GM12801 (cell line): ENCODE measurements around the gene SPATA6L.

Experiments used
- TF ChIP-seq, protein P1 (sequence below): IDR thresholded peaks from one replicate; pipeline ENCODE4 v1.5.1; 2011; ENCODE audit warnings: control low read depth; ENCODE audit not compliant: insufficient read length; ENCODE audit errors: extremely low read depth

Gene SPATA6L, protein sequence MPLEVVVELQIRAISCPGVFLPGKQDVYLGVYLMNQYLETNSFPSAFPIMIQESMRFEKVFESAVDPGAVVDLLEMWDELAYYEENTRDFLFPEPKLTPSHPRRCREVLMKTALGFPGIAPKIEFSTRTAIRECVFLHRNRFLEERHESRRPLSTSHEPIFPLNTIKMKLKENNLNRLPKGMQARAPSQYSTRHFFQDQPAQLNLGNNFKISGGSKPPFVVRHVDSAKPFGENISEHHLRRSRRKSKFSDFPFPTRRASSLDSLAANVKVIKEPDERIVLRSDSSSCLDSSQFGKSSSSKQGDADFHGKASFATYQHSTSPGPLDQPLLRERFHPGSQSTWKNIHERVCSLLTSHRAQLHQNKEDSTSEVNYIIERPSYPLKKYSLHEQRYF

DNA sequence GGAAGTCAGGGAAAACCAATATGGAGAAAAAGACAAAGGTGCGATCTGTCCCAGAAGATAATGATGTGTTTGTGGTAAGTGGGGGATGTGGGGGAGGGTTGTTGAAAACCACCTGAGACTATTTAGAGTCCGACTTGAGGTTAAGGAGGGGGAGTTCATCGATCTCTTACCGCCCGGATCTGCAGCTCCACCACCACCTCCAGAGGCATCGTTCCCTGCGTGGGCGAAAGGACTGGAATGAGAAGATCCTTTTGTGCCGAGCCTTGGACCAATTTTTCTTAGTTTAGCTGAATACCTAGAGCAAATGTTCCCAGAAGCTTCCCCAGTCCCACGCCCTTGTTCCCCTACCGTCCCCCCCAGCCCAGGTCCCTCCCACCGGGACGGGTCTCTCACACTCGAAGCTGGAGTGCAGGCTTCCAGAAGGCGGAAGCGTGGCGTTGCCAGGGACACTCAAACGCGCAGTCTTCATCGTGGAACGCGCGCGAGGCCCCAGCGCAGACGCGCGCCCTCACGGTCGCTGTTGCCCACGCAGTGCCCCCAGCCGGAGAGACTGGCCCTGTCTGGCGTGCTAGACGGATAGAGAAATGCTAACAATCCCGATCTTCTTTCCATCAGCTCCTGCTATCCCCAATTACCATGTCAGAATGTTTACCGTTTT, at the start of gene SPATA6L:
SPATA6L (minus strand) TSS at position 439 of the 658 bp plus-strand sequence; CDS start at position 209, 230 bp downstream.
- TF ChIP-seq, protein P1, sequence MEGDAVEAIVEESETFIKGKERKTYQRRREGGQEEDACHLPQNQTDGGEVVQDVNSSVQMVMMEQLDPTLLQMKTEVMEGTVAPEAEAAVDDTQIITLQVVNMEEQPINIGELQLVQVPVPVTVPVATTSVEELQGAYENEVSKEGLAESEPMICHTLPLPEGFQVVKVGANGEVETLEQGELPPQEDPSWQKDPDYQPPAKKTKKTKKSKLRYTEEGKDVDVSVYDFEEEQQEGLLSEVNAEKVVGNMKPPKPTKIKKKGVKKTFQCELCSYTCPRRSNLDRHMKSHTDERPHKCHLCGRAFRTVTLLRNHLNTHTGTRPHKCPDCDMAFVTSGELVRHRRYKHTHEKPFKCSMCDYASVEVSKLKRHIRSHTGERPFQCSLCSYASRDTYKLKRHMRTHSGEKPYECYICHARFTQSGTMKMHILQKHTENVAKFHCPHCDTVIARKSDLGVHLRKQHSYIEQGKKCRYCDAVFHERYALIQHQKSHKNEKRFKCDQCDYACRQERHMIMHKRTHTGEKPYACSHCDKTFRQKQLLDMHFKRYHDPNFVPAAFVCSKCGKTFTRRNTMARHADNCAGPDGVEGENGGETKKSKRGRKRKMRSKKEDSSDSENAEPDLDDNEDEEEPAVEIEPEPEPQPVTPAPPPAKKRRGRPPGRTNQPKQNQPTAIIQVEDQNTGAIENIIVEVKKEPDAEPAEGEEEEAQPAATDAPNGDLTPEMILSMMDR = no peak

DNA sequence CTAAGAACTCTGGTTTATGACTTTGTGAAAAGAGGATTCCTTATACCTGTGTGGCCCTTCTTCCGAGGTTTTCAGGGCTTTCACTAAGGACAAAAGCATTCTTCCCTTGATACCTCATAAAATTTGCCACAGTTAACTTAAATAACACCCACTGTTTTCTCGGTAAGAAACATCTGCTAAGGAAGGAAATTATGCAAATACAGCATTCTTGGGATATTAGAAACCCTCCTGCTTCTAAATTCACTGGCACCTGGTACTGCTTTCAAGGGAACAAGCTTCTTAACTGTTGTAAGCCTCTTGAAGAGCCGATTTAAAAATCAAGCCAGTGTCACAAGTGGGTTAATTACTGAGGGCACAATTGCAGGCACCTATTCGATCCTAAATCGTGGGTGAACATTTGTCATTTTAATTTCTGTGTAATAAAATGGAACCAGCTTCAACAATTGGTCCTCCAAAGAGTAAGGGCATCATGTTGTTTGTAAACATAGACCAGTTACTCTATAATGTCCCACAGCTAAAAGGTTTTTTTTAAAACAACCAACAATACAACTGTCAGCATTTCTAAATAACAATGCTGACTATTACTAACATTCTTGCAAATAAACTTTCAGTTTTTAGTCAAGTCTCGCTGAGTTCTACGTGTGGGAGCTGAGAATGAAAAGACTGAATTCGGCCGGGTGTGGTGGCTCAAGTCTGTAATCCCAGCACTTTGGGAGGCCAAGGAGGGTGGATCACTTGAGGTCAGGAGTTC, 48.2 kb upstream of the SPATA6L start:
- TF ChIP-seq, protein P1 = no peak

DNA sequence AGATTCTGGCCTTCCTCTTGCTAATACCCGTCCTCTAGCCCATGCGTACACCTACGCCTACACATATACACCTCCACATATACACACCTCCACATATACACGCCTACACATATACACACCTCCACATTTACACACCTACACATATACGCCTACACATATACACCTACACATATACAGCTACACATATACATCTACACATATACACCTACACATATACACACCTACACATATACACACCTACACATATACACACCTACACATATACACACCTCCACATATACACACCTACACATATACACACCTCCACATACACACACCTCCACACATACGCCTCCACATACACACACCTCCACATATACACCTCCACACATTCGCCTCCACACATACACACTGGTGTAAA, 47.6 kb upstream of the SPATA6L start:
- TF ChIP-seq, protein P1 = no peak

DNA sequence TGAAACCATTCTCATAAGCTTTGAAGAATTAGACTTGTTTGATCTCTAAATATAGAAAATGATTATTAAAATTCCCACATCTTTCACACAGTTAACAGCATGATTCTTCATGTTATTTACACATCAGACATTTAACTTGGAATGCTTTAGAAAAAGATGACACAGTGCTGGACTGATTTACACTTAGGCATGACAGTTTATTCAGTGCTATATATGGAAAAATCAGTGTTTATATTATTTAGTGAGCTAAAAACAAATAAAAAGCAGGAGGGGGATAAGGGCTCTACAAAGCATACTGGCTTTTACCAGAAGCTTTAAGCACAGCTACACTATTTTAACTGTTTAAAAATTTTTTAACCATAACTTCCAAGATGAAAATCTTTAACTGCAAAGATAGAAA, 43.1 kb upstream of the SPATA6L start:
- TF ChIP-seq, protein P1 = no peak

DNA sequence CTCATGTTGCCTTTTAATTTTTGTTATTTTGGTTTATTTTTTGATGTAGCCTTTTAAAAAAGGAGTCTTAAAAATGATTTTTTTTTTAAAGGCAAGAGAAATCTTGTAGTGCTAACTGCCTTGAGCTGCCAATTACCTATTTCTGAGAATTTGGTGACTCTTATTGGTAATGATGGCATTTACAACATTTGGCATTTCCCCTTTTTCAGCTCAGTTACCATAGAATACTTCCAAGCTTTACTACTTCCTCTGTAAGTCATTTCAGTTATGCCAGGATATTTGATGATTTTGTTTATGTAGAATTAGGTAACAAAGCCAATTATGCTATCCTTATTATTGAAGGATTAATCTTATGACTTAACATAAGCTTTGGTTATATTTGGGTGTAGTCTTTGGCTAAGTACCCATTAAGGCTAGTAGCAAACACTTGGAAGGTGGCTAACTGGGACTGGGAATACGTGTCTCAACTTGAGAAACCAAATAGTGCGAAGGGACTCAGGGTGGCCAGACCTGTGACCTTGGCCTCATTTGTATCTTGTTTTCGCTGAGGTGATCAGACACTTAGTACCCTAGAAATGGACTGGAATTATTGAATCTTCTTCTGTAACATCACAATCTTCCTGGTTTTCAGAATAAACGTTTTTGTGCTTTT, 40.8 kb upstream of the SPATA6L start:
- TF ChIP-seq, protein P1 = no peak

DNA sequence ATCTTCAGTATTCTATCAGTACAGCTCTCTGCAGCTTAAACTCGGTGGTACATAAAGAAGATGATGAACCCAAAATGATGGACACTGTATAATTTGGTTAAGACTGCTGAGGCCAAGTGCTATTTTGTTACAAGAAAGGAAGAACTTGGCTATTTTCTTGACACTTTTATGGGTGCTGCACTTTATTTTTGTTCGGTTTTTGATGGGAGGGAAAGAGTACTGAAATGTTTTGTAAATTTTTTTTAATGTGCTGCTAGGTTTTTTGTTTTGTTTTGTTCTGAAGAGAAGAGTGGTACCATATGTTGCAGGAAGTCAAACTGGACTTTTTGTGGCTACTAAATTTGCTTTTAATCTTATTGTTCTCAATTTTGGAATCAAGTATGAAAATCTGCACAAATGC, 39.7 kb upstream of the SPATA6L start:
- TF ChIP-seq, protein P1 = no peak

DNA sequence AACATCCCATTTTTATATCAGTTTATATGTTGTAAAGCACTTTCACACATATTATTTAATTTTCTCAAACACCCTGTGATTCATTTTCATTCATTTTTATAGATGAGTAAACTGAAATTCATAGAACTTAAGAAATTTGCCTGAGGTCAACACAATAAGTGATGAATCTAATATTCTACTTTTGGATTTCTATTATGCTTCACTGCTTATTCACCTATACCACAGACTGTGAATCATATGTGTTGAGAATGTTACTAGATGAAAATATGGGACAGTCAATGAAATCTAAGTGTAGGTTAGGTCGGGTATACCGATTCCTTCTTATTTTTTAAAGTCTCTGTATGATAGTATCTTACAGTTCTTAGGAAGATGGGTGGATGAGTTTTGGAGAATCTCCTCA, 37.8 kb upstream of the SPATA6L start:
- TF ChIP-seq, protein P1 = no peak
